H1 (cell line): ENCODE data around the gene TPP1. TPM values are rescaled to one million over a fixed set of nuclear protein-coding genes. Genes with fewer than 3 reads are reported as not detected.

Source experiments
- CTCF ChIA-PET: fragments of 300-600 bp; sonication (Branson Sonifier 250); formaldehyde crosslinking; loops from one replicate; lab custom pipeline; 2021; ENCODE audit not compliant: partially characterized antibody; lab: Charles Lee
- POLR2A ChIA-PET: fragments of 300-600 bp; sonication (Branson Sonifier 250); formaldehyde crosslinking; loops from one replicate; lab custom pipeline; 2021; ENCODE audit warnings: inconsistent platforms; ENCODE audit not compliant: partially characterized antibody; lab: Charles Lee
- DNase-seq, 2 experiments: peaks; one replicate each; pipeline versions ENCODE4 v3.0.0 to v3.0.0-alpha.2; 2010 to 2022; ENCODE audit warnings: low spot score in 2 of 2, low read depth in 1 of 2, mixed read lengths in 1 of 2
- FAIRE-seq: peaks from 2 replicates; lab custom pipeline; 2011; peaks lifted over from hg19 to GRCh38; lab: Jason Lieb, UNC
- H2AFZ ChIP-seq: 2 replicates; pipeline ENCODE4 v1.8.1; 2012; ENCODE audit warnings: low read length, inconsistent platforms
- H2AK5ac ChIP-seq: 2 replicates; pipeline ENCODE4 v1.6.1; 2013; ENCODE audit warnings: low read depth, low read length
- H2BK120ac ChIP-seq: replicated peaks from 2 replicates; pipeline ENCODE3; 2013; ENCODE audit warnings: low read depth, low read length, inconsistent platforms
- H2BK12ac ChIP-seq: 2 replicates; pipeline ENCODE4 v1.6.1; 2013; ENCODE audit warnings: low read depth, low read length
- H2BK15ac ChIP-seq: 2 replicates; pipeline ENCODE4 v1.6.1; 2013; ENCODE audit warnings: low read length
- H2BK20ac ChIP-seq: 2 replicates; pipeline ENCODE4 v1.6.1; 2013; ENCODE audit warnings: low read length
- H2BK5ac ChIP-seq: 2 replicates; pipeline ENCODE4 v1.6.1; 2013; ENCODE audit warnings: low read depth, low read length
- H3K14ac ChIP-seq: 2 replicates; pipeline ENCODE4 v1.6.1; 2013; ENCODE audit warnings: inconsistent platforms; ENCODE audit not compliant: insufficient read length
- H3K18ac ChIP-seq: 2 replicates; pipeline ENCODE4 v1.6.1; 2013; ENCODE audit warnings: low read length; ENCODE audit errors: extremely low read depth
- H3K23ac ChIP-seq: 2 replicates; pipeline ENCODE4 v1.6.1; 2013; ENCODE audit warnings: inconsistent platforms; ENCODE audit not compliant: insufficient read length
- H3K23me2 ChIP-seq: 2 replicates; pipeline ENCODE4 v1.6.1; 2013; ENCODE audit warnings: low read depth, low read length
- H3K27ac ChIP-seq: 2 replicates; pipeline ENCODE4 v1.6.1; 2011; ENCODE audit warnings: low read depth, low read length, inconsistent platforms
- H3K27me3 ChIP-seq, 4 experiments: replicated peaks in 1 of 4; 1 replicate in 1 of 4; 2 replicates in 3 of 4; pipeline versions ENCODE4 v1.6.1 to v1.8.1; 2011 to 2013; ENCODE audit warnings: low read length in 3 of 4, mild to moderate bottlenecking in 3 of 4, inconsistent platforms in 2 of 4, mixed read lengths in 2 of 4, moderate library complexity in 1 of 4; ENCODE audit not compliant: control insufficient read depth in 3 of 4, insufficient read depth in 3 of 4; ENCODE audit errors: extremely low read depth in 1 of 4
- H3K36me3 ChIP-seq, 4 experiments: 2 replicates each; pipeline versions ENCODE4 v1.6.1 to v1.8.1; 2011 to 2013; ENCODE audit warnings: mild to moderate bottlenecking in 4 of 4, low read length in 3 of 4, moderate library complexity in 2 of 4, control low read depth in 1 of 4, inconsistent platforms in 1 of 4; ENCODE audit not compliant: insufficient read depth in 4 of 4, control insufficient read depth in 2 of 4
- H3K4ac ChIP-seq: replicated peaks from 2 replicates; pipeline ENCODE3; 2013; ENCODE audit warnings: low read length, low read depth, mixed read lengths, inconsistent platforms; ENCODE audit not compliant: insufficient read length
- H3K4me1 ChIP-seq, 4 experiments: replicated peaks in 1 of 4; 1 replicate in 1 of 4; 2 replicates in 3 of 4; pipeline versions ENCODE4 v1.6.1 to v1.8.1; 2011 to 2013; ENCODE audit warnings: low read length in 3 of 4, inconsistent platforms in 2 of 4, mixed read lengths in 1 of 4; ENCODE audit not compliant: insufficient read depth in 4 of 4, control insufficient read depth in 3 of 4
- H3K4me2 ChIP-seq, 2 experiments: 2 replicates each; pipeline versions ENCODE4 v1.6.1 to v1.8.1; 2011 to 2013; ENCODE audit warnings: low read depth in 2 of 2, low read length in 2 of 2, control low read depth in 1 of 2, inconsistent platforms in 1 of 2, mild to moderate bottlenecking in 1 of 2; ENCODE audit not compliant: insufficient read depth in 1 of 2
- H3K4me3 ChIP-seq, 4 experiments: fragments of 200-600, 300-600 bp in 1 of 4; sonication (generic), shearing (Covaris generic), sonication (Bioruptor Twin) in 1 of 4; 2 replicates each; pipeline versions ENCODE4 v1.5.1 to v1.8.1; 2011 to 2016; ENCODE audit warnings: low read length in 4 of 4, low read depth in 3 of 4, control low read depth in 2 of 4, inconsistent platforms in 2 of 4, mild to moderate bottlenecking in 2 of 4, mixed read lengths in 1 of 4, moderate library complexity in 1 of 4; ENCODE audit not compliant: insufficient read depth in 2 of 4; ENCODE audit errors: extremely low read depth in 1 of 4
- H3K56ac ChIP-seq: replicated peaks from 2 replicates; pipeline ENCODE3; 2013; ENCODE audit warnings: low read depth, mild to moderate bottlenecking, mixed read lengths, low read length, inconsistent platforms; ENCODE audit not compliant: insufficient read length
- H3K79me1 ChIP-seq: 2 replicates; pipeline ENCODE4 v1.6.1; 2013; ENCODE audit warnings: low read depth, low read length, control low read depth
- H3K79me2 ChIP-seq, 2 experiments: 2 replicates each; pipeline versions ENCODE4 v1.6.1 to v1.8.1; 2012 to 2013; ENCODE audit warnings: low read length in 2 of 2, mild to moderate bottlenecking in 2 of 2, inconsistent platforms in 1 of 2; ENCODE audit not compliant: insufficient read depth in 2 of 2, control insufficient read depth in 1 of 2
- H3K9ac ChIP-seq, 4 experiments: replicated peaks in 1 of 4; 1 replicate in 1 of 4; 2 replicates in 3 of 4; pipeline versions ENCODE4 v1.6.1 to v1.8.1; 2011 to 2013; ENCODE audit warnings: low read depth in 3 of 4, low read length in 3 of 4, control low read depth in 2 of 4, mild to moderate bottlenecking in 2 of 4, moderate library complexity in 2 of 4, inconsistent platforms in 1 of 4; ENCODE audit errors: extremely low read depth in 1 of 4
- H3K9me3 ChIP-seq, 2 experiments: 2 replicates each; pipeline versions ENCODE4 v1.6.1 to v1.8.1; 2012 to 2013; ENCODE audit warnings: mild to moderate bottlenecking in 2 of 2, moderate library complexity in 2 of 2, control low read depth in 1 of 2, inconsistent platforms in 1 of 2, low read depth in 1 of 2, low read length in 1 of 2, mixed read lengths in 1 of 2; ENCODE audit not compliant: insufficient read depth in 2 of 2
- H4K20me1 ChIP-seq, 2 experiments: replicated peaks in 1 of 2; 2 replicates each; pipeline versions ENCODE3 to v1.8.1; 2011 to 2013; ENCODE audit warnings: inconsistent platforms in 2 of 2, low read length in 2 of 2, mild to moderate bottlenecking in 1 of 2; ENCODE audit not compliant: insufficient read depth in 2 of 2, control insufficient read depth in 1 of 2
- H4K5ac ChIP-seq: 2 replicates; pipeline ENCODE4 v1.6.1; 2013; ENCODE audit warnings: low read length, low read depth, mixed read lengths, inconsistent platforms; ENCODE audit not compliant: insufficient read length
- H4K8ac ChIP-seq: 2 replicates; pipeline ENCODE4 v1.8.0; 2013; ENCODE audit warnings: mild to moderate bottlenecking, moderate library complexity, low read length, inconsistent platforms; ENCODE audit not compliant: insufficient read depth; ENCODE audit errors: extremely low read depth
- H4K91ac ChIP-seq: replicated peaks from 2 replicates; pipeline ENCODE3; 2013; ENCODE audit warnings: low read length, mixed read lengths, inconsistent platforms; ENCODE audit not compliant: insufficient read length
- CBX8 ChIP-seq: fragments of 300-800, 300-1000 bp; sonication (generic); IDR thresholded peaks from 2 replicates; pipeline ENCODE4 v1.7.1; 2016; ENCODE audit warnings: low read depth, low read length, borderline replicate concordance
- MAFK ChIP-seq: IDR thresholded peaks from 2 replicates; pipeline ENCODE4 v1.6.1; 2012; ENCODE audit warnings: low read depth, mild to moderate bottlenecking, improper control_type of control experiment, low read length
- POLR2AphosphoS5 ChIP-seq: IDR thresholded peaks from 2 replicates; pipeline ENCODE4 v1.6.1; 2011; ENCODE audit warnings: low read depth, low read length
- POU5F1 ChIP-seq: IDR thresholded peaks from 2 replicates; pipeline ENCODE4 v1.6.1; 2011; ENCODE audit warnings: low read depth, mild to moderate bottlenecking, low read length, moderate library complexity
- SRF ChIP-seq: IDR thresholded peaks from 2 replicates; pipeline ENCODE4 v1.6.1; 2011; ENCODE audit warnings: mild to moderate bottlenecking, low read depth, low read length, moderate library complexity
- TCF12 ChIP-seq: IDR thresholded peaks from 2 replicates; pipeline ENCODE4 v1.6.1; 2011; ENCODE audit warnings: low read depth, mild to moderate bottlenecking, low read length
- YY1 ChIP-seq: IDR thresholded peaks from 2 replicates; pipeline ENCODE4 v1.6.1; 2011; ENCODE audit warnings: low read depth, mild to moderate bottlenecking, low read length
- WGBS, 2 experiments: shearing (Covaris generic) in 1 of 2; methylation state at CpG; one replicate each; pipeline versions ENCODE4 v1.1.6 to v1.1.7; 2013 to 2015; ENCODE audit warnings: low lambda C conversion rate in 2 of 2, mixed read lengths in 2 of 2, inconsistent platforms in 1 of 2, low coverage in 1 of 2, missing lambda C conversion rate in 1 of 2; ENCODE audit not compliant: insufficient replicate concordance in 2 of 2, insufficient coverage in 1 of 2, insufficient read length in 1 of 2; ENCODE audit errors: extremely low coverage in 1 of 2, missing lambda C conversion rate in 1 of 2; 5-methylcytosine and 5-hydroxymethylcytosine counted together
- polyA plus RNA-seq, 7 experiments: library from polyadenylated mRNA; depleted of rRNA in 3 of 7; stranded (reverse) in 5 of 7; unstranded in 2 of 7; fragments of >200 nt in 5 of 7; fragments of 200-250 nt in 2 of 7; gene quantifications; 1 replicate in 5 of 7; 2 replicates in 1 of 7; 4 replicates in 1 of 7; pipeline versions ENCODE4 v1.2.1 to v1.2.3, GENCODE V29; 2011 to 2013; ENCODE audit warnings: missing spikeins in 2 of 7, mixed read lengths in 2 of 7
- total RNA-seq: library from RNA; stranded (reverse); fragmentation: NEBNext Ultra II Directional; extraction: Animal tissue kit (Norgen Biotek cat#: 25700); gene quantifications from 2 replicates; pipeline ENCODE4 v1.2.1, GENCODE V29; 2021

TPP1 gene
- total and polyA plus RNA-seq, 2 of the 8 experiments (the other 6 are each of a cell fraction or from before 2014, with no cell fraction given): 36.1 to 77.5 TPM

DNA sequence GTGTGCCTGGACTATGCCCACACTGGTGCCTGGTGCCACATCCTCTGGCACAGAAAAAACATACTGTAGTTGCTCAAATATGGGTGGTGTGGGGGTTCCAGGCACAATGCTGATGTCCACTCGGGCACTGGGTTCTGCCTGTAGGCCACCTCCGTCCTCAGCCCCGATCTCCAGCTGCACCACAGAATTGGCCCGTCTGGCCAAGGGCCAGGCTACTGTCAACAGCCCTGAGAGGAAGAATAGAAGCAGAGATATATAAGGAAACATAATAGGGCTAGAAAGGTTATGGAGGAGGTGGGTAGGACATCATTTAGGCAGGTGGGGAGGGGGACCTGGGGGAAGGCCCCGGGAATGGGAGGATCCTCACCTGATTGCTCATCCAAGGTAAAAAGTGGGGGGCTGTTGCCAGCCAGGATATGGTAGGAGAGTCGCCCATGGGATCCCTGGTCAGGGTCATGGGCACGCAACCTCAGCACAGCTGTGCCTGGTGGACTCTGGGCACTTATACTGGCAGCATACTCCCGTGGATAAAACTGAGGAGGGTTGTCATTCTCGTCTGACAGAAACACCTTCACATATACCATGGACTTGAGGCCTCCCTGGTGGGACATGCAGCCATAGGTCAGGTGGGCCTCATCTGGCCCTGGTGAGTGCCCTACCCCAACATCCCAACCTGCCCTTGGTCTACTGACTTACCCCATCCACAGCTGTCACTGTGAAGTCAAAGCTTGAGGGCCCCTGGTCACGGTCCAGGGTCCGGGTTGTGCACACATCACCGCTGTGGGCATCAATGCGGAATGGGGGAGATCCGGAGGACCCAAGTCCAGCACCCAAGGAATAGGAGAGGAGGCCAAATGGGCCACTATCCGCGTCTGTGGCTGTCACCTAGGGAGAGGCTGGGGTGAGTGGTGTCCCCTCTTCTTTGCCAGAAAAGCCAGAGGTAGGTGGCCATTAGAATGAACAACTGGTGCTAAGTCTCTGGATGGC, 14.5 kb upstream of the TPP1 start:
- Histone ChIP-seq H3K4ac (no peak overlapping the region), H3K79me2 (no peaks in the 10 kb centered on the region), H2BK5ac (no peak overlapping the region), H2AFZ (no peak overlapping the region), H4K91ac (no peak overlapping the region), H2BK15ac (no peak overlapping the region), H3K4me3 (no peak overlapping the region), H3K23ac (no peak overlapping the region), H4K5ac (no peak overlapping the region), H3K9me3 (no peaks in the 10 kb centered on the region), H3K23me2 (peaks cover 12% of the 10 kb centered on the region), H3K18ac (no peak overlapping the region), H2BK12ac (no peak overlapping the region), H2AK5ac (no peak overlapping the region), H3K4me1 (peaks cover 0 to 6% (median 2%) of the 10 kb centered on the region in 4 experiments; a peak in 3 of 7 replicates), H3K27me3 (peaks cover 13 to 38% (median 32%) of the 10 kb centered on the region in 4 experiments), H2BK120ac (no peak overlapping the region), H4K20me1 (peaks cover 5 to 7% of the 10 kb centered on the region in 2 experiments), H3K27ac (no peak overlapping the region), H3K79me1 (no peaks in the 10 kb centered on the region; the same call in 1 of the 2 replicates), H3K36me3 (no peaks in the 10 kb centered on the region), H3K9ac (no peak overlapping the region), H3K14ac (no peak overlapping the region), H3K56ac (no peak overlapping the region), H4K8ac (no peak overlapping the region), H3K4me2 (no peak overlapping the region), H2BK20ac (no peak overlapping the region)
- POLR2A ChIA-PET: interaction anchor here (1.0 to 1.5 kb wide), 2 partner anchors 10 to 50 kb away, joined by 3 read pairs; partner anchors contain the start of gene MRPL17
- TF ChIP-seq MAFK: no peak
- TF ChIP-seq POU5F1: no peak
- no peak for TF ChIP-seq TCF12
- no peak for TF ChIP-seq CBX8
- no peak for TF ChIP-seq SRF
- TF ChIP-seq YY1: no peak
- no peak for TF ChIP-seq POLR2AphosphoS5
- WGBS, 2 experiments: 88% methylated on average over 16 of the region's 16 CpGs; no CpG with 5 or more reads in 1 of the 2 experiments
- DNase-seq (no peak), FAIRE-seq (no peak)
- CTCF ChIA-PET: interaction anchor here (0.9 to 4.6 kb wide), 5 partner anchors 12 to 73 kb away, joined by 3 to 23 read pairs (median 5); partner anchors contain the start of genes TAF10 and TPP1
